Activated naive CD4-positive, alpha-beta T cell treated with Interleukin-2 at 50 U/mL for 16 hours (primary cell): ENCODE results near the gene PPIP5K2.
A peak's percentile ranks its signal among the peaks of the same experiment; 100 is the strongest.
"Not testable (repeated sequence)": the region's sequence is repeated elsewhere in the genome, so short reads cannot be mapped to it uniquely, and the experiment has no call there.

Source experiments
- DNase-seq: peaks from one replicate; pipeline ENCODE4 v3.0.0-alpha.2; 2020

PPIP5K2 gene

GRCh38 chr5:103119765-103120606 is at the start of gene PPIP5K2, which contains the start of gene GIN1:
Gene PPIP5K2, plus strand, starts transcription at chr5:103120301. Its CDS starts 9,289 bp downstream, at chr5:103129590.
Gene GIN1, minus strand, starts transcription at chr5:103120138. Its CDS starts 11,431 bp downstream, at chr5:103108707.
- peak; percentile 98 for DNase-seq

- not testable (repeated sequence) for DNase-seq
Measured at GRCh38 chr5:103073500-103073899, 46.6 kb upstream of the PPIP5K2 start.

- no peak for DNase-seq
Measured at GRCh38 chr5:103075442-103075841, 44.7 kb upstream of the PPIP5K2 start.

- no peak for DNase-seq
Measured at GRCh38 chr5:103079796-103080195, 40.3 kb upstream of the PPIP5K2 start.

- no peak for DNase-seq
Measured at GRCh38 chr5:103086547-103086946, 33.6 kb upstream of the PPIP5K2 start.

- DNase-seq: no peak
Measured at GRCh38 chr5:103089272-103089671, 30.8 kb upstream of the PPIP5K2 start.

- no peak for DNase-seq
Measured at GRCh38 chr5:103090791-103091190, 29.3 kb upstream of the PPIP5K2 start.

- no peak for DNase-seq
Measured at GRCh38 chr5:103092676-103093075, 27.4 kb upstream of the PPIP5K2 start.

- DNase-seq: no peak
Measured at GRCh38 chr5:103093727-103094126, 26.4 kb upstream of the PPIP5K2 start.

GRCh38 chr5:103094737-103095136 is 25.4 kb upstream of the PPIP5K2 start:
- no peak for DNase-seq

- DNase-seq: no peak
Measured at GRCh38 chr5:103098993-103099392, 21.1 kb upstream of the PPIP5K2 start.

- DNase-seq: no peak
Measured at GRCh38 chr5:103101079-103101750, 18.9 kb upstream of the PPIP5K2 start.

GRCh38 chr5:103102234-103102633 is 17.9 kb upstream of the PPIP5K2 start:
- no peak for DNase-seq

GRCh38 chr5:103108086-103108485 is 12.0 kb upstream of the PPIP5K2 start:
- DNase-seq: no peak

- DNase-seq: no peak
Measured at GRCh38 chr5:103109277-103109676, 10.8 kb upstream of the PPIP5K2 start.

GRCh38 chr5:103110403-103110802 is 9.7 kb upstream of the PPIP5K2 start:
- no peak for DNase-seq

- no peak for DNase-seq
Measured at GRCh38 chr5:103111468-103111867, 8.6 kb upstream of the PPIP5K2 start.

- DNase-seq: no peak
Measured at GRCh38 chr5:103112910-103113309, 7.2 kb upstream of the PPIP5K2 start.

- no peak for DNase-seq
Measured at GRCh38 chr5:103114440-103114839, 5.7 kb upstream of the PPIP5K2 start.

GRCh38 chr5:103117471-103117991 is 2.6 kb upstream of the PPIP5K2 start:
- DNase-seq: no peak

GRCh38 chr5:103119070-103119764 is 884 bp upstream of the PPIP5K2 start:
- no peak for DNase-seq

GRCh38 chr5:103120607-103121200 is 603 bp downstream of the PPIP5K2 start:
- no peak for DNase-seq

GRCh38 chr5:103122242-103122641 is 2.1 kb downstream of the PPIP5K2 start:
- DNase-seq: no peak
